ENCODE data around the gene KRTAP21-1.

Gene KRTAP21-1

DNA sequence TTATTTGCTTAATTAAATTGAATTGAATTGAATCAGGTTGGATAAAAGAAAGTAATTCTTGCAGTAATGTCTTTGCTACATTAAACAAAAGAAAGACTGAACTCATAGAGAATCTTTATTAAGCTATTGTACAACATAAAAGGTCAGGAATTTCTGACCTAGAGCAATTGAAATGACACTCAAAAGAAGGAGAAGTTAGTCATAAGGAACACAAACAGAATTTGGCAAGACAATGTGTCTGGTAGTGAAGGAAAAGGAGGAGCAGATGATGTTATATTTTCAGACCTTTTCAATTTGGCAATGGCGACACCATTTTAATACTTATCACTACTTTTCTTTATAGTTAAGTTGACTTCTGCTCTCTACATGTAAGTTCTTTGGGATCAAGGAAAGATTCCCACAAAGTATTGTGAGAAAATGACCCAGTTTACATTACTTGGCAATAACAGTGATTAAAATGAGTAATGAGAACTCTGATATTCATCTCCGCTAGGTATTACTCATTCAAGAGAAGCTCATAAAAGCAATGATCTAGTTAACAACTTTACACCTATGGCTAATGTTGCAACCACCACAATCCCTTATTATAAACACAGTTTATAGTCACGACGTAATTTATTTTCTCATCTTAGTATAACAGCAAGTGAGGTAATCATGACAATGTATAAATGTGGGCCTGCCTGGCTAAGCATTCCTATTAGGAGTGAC, 14.7 kb upstream of the KRTAP21-1 start:
- Histone ChIP-seq H3K79me2 (ENCODE audit: insufficient read depth, low read length) (no peaks in the 10 kb centered on the region), H3K9me2 (ENCODE audit: low read depth, low read length) (no peaks in the 10 kb centered on the region), H3K4me3 (ENCODE audit: low read depth, low read length, poor library complexity, severe bottlenecking) (no peak overlapping the region)

DNA sequence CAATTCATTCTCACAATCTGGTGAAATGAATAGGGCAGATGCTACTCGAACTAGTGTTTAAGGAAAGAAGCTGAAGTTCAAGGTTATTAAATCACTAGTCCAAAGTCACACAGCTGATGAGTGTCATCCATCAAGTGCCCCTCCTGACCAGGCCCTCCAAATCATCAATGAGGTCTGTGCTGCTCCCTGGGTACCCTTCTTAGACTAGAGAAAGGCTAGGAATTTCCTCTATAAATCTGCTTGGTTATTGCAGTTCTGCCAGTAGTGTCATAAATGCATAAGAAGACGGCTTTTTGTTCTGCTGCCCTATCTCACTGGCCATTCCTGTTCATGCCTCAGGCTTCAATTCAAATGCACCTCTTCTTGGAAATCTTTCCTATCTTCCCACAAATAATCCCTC, 5.5 kb upstream of the KRTAP21-1 start:
- H3K79me2 ChIP-seq (ENCODE audit: insufficient read depth, low read length), result no peaks in the 10 kb centered on the region
- no peaks in the 10 kb centered on the region for H3K27me3 ChIP-seq (ENCODE audit: insufficient read depth, low read length)
- H3F3A ChIP-seq (ENCODE audit: insufficient read depth, low read length), result no peaks in the 10 kb centered on the region
- H3K9me3 ChIP-seq (ENCODE audit: low read length), result no peaks in the 10 kb centered on the region
- no peak overlapping the region for H3K4me2 ChIP-seq (ENCODE audit: low read length)
- H3K4me3 ChIP-seq (ENCODE audit: low read depth, low read length, poor library complexity, severe bottlenecking), result no peak overlapping the region
- no peak overlapping the region for H3K27ac ChIP-seq (ENCODE audit: low read depth, low read length, poor library complexity, severe bottlenecking)
- no peaks in the 10 kb centered on the region for H3K9me2 ChIP-seq (ENCODE audit: low read depth, low read length)
- no peaks in the 10 kb centered on the region for H3K36me3 ChIP-seq (ENCODE audit: insufficient read depth, low read length)
- no peaks in the 10 kb centered on the region for H4K20me1 ChIP-seq (ENCODE audit: insufficient read depth, low read length)
- no peak overlapping the region for H2AFZ ChIP-seq (ENCODE audit: low read length)
- H3K9ac ChIP-seq (ENCODE audit: low read length), result no peak overlapping the region
- no peak for TF ChIP-seq EZH2 (IDR thresholded peaks at IDR 0.05; ENCODE audit: borderline replicate concordance, low read length)
- H3K4me1 ChIP-seq (ENCODE audit: insufficient read depth, low read length, severe bottlenecking), result no peaks in the 10 kb centered on the region

More for the DNA sequence above, 14.7 kb upstream of the KRTAP21-1 start:
- no peaks in the 10 kb centered on the region for H3K27me3 ChIP-seq (ENCODE audit: insufficient read depth, low read length)
- H3F3A ChIP-seq (ENCODE audit: insufficient read depth, low read length), result no peaks in the 10 kb centered on the region
- H3K4me1 ChIP-seq (ENCODE audit: insufficient read depth, low read length, severe bottlenecking), result no peaks in the 10 kb centered on the region
- TF ChIP-seq, protein P1, sequence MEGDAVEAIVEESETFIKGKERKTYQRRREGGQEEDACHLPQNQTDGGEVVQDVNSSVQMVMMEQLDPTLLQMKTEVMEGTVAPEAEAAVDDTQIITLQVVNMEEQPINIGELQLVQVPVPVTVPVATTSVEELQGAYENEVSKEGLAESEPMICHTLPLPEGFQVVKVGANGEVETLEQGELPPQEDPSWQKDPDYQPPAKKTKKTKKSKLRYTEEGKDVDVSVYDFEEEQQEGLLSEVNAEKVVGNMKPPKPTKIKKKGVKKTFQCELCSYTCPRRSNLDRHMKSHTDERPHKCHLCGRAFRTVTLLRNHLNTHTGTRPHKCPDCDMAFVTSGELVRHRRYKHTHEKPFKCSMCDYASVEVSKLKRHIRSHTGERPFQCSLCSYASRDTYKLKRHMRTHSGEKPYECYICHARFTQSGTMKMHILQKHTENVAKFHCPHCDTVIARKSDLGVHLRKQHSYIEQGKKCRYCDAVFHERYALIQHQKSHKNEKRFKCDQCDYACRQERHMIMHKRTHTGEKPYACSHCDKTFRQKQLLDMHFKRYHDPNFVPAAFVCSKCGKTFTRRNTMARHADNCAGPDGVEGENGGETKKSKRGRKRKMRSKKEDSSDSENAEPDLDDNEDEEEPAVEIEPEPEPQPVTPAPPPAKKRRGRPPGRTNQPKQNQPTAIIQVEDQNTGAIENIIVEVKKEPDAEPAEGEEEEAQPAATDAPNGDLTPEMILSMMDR (IDR thresholded peaks at IDR 0.05; ENCODE audit: low read length), result no peak
- TF ChIP-seq EZH2 (IDR thresholded peaks at IDR 0.05; ENCODE audit: borderline replicate concordance, low read length), result no peak
- no peaks in the 10 kb centered on the region for H4K20me1 ChIP-seq (ENCODE audit: insufficient read depth, low read length)
- no peak overlapping the region for H2AFZ ChIP-seq (ENCODE audit: low read length)
- no peak overlapping the region for H3K27ac ChIP-seq (ENCODE audit: low read depth, low read length, poor library complexity, severe bottlenecking)
- no peaks in the 10 kb centered on the region for H3K36me3 ChIP-seq (ENCODE audit: insufficient read depth, low read length)
- no peak overlapping the region for H3K4me2 ChIP-seq (ENCODE audit: low read length)
- H3K9ac ChIP-seq (ENCODE audit: low read length), result no peak overlapping the region
- no peaks in the 10 kb centered on the region for H3K9me3 ChIP-seq (ENCODE audit: low read length)

DNA sequence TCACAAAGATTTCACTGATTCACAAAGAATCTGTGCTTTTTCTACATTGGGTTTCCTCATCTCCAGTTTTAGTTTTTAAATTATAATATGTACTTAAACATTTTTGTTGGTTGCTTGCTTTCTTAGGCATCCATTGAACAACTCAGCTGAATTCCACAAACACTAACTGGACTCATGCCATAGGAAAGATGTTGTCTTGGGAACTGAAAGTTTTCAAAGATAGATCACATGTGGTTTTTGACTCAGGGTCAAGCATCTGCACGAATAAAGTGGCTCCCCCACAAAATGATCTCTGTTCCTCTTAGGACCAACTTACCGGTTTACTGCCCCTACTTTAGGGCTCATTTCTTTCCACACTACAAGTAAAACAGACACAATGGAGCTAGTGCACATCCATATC, 3.1 kb upstream of the KRTAP21-1 start:
- no peaks in the 10 kb centered on the region for H3K27me3 ChIP-seq (ENCODE audit: insufficient read depth, low read length)
- no peaks in the 10 kb centered on the region for H3K79me2 ChIP-seq (ENCODE audit: insufficient read depth, low read length)
- H3K9ac ChIP-seq (ENCODE audit: low read length), result no peak overlapping the region
- H3K4me3 ChIP-seq (ENCODE audit: low read depth, low read length, poor library complexity, severe bottlenecking), result no peak overlapping the region
- no peaks in the 10 kb centered on the region for H3K9me3 ChIP-seq (ENCODE audit: low read length)
- TF ChIP-seq, protein P1 (IDR thresholded peaks at IDR 0.05; ENCODE audit: low read length), result no peak
- TF ChIP-seq EZH2 (IDR thresholded peaks at IDR 0.05; ENCODE audit: borderline replicate concordance, low read length), result no peak
- no peak overlapping the region for H2AFZ ChIP-seq (ENCODE audit: low read length)
- H3K4me1 ChIP-seq (ENCODE audit: insufficient read depth, low read length, severe bottlenecking), result no peaks in the 10 kb centered on the region
- no peak overlapping the region for H3K27ac ChIP-seq (ENCODE audit: low read depth, low read length, poor library complexity, severe bottlenecking)
- H3K4me2 ChIP-seq (ENCODE audit: low read length), result no peak overlapping the region
- H3K36me3 ChIP-seq (ENCODE audit: insufficient read depth, low read length), result no peaks in the 10 kb centered on the region
- H4K20me1 ChIP-seq (ENCODE audit: insufficient read depth, low read length), result no peaks in the 10 kb centered on the region
- H3K9me2 ChIP-seq (ENCODE audit: low read depth, low read length), result no peaks in the 10 kb centered on the region
- no peaks in the 10 kb centered on the region for H3F3A ChIP-seq (ENCODE audit: insufficient read depth, low read length)

DNA sequence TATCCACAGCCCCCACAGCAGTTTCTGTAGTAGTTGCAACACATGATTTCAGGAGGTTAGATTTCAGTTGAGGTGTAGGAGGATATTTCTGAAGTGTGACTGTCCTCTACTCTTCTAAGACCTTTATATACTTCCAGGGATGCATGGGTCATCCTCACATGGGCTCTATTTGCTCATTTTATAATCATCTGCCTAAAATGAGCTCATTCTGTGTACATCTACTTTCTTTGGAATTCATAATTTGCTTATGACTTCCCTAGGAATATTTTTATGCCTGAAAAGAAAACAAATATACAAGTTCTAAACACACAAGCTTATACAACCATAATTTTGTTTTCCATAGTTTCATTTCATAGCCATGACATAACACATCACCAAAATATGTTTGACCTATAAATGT, 8.1 kb downstream of the KRTAP21-1 start, which contains the start of gene KRTAP21-2:
KRTAP21-2 (minus strand) TSS at position 101 of the 400 bp plus-strand sequence; CDS start at position 44, 57 bp downstream.
- Histone ChIP-seq H3K36me3 (ENCODE audit: insufficient read depth, low read length) (no peaks in the 10 kb centered on the region), H3K4me2 (ENCODE audit: low read length) (no peak within 1 kb of the TSS), H3K4me3 (ENCODE audit: low read depth, low read length, poor library complexity, severe bottlenecking) (no peak within 1 kb of the TSS), H3K9me2 (ENCODE audit: low read depth, low read length) (no peaks in the 10 kb centered on the region), H3K4me1 (ENCODE audit: insufficient read depth, low read length, severe bottlenecking) (no peaks in the 10 kb centered on the region), H4K20me1 (ENCODE audit: insufficient read depth, low read length) (no peaks in the 10 kb centered on the region), H3K9me3 (ENCODE audit: low read length) (no peaks in the 10 kb centered on the region), H3F3A (ENCODE audit: insufficient read depth, low read length) (no peaks in the 10 kb centered on the region), H3K79me2 (ENCODE audit: insufficient read depth, low read length) (no peaks in the 10 kb centered on the region), H2AFZ (ENCODE audit: low read length) (no peak within 1 kb of the TSS), H3K27me3 (ENCODE audit: insufficient read depth, low read length) (no peaks in the 10 kb centered on the region), H3K9ac (ENCODE audit: low read length) (no peak within 1 kb of the TSS), H3K27ac (ENCODE audit: low read depth, low read length, poor library complexity, severe bottlenecking) (no peak within 1 kb of the TSS)
- TF ChIP-seq, protein P1 (IDR thresholded peaks at IDR 0.05; ENCODE audit: low read length), result no peak

Data from OCI-LY1 (cell line).